Activated CD8-positive, alpha-beta memory T cell treated with anti-CD3 and anti-CD28 coated beads for 48 hours (primary cell): ENCODE data around the gene GPBAR1.
A peak's percentile ranks its signal among the peaks of the same experiment; 100 is the strongest.

ENCODE experiments used
- DNase-seq, 3 experiments: peaks; one replicate each; pipeline ENCODE4 v3.0.0-alpha.2; 2020; ENCODE audit warnings: low read depth in 2 of 3, low spot score in 2 of 3

GPBAR1 gene

GRCh38 chr2:218284106-218284811, 23.4 kb downstream of the GPBAR1 start:
- peak in 2 of 3 experiments; percentile 33 to 49 for DNase-seq

- no peak for DNase-seq
These were observed 24.8 kb downstream of the GPBAR1 start for GRCh38 chr2:218285604-218286003.

- DNase-seq: peak in 2 of 3 experiments; percentile 50 to 71
These were observed 26.0 kb downstream of the GPBAR1 start for GRCh38 chr2:218286570-218287459.

- DNase-seq: no peak
These were observed 29.0 kb downstream of the GPBAR1 start for GRCh38 chr2:218289639-218290315.

GRCh38 chr2:218290316-218291261, 29.8 kb downstream of the GPBAR1 start:
- no peak for DNase-seq

- no peak for DNase-seq
These were observed 30.7 kb downstream of the GPBAR1 start for GRCh38 chr2:218291318-218292047.

- peak in 2 of 3 experiments; percentile 58 to 72 for DNase-seq
These were observed 31.5 kb downstream of the GPBAR1 start, which contains the start of gene TMBIM1 for GRCh38 chr2:218292048-218293014. TMBIM1 (minus strand) TSS chr2:218292503; CDS start chr2:218282141, 10,362 bp downstream.

- no peak for DNase-seq
These were observed 33.1 kb downstream of the GPBAR1 start for GRCh38 chr2:218293715-218294429.

GRCh38 chr2:218294430-218295022, 33.7 kb downstream of the GPBAR1 start:
- DNase-seq: no peak

- DNase-seq: no peak
These were observed 34.2 kb downstream of the GPBAR1 start for GRCh38 chr2:218295029-218295428.

GRCh38 chr2:218296200-218296599, 35.4 kb downstream of the GPBAR1 start:
- no peak for DNase-seq

GRCh38 chr2:218296847-218297246, 36.0 kb downstream of the GPBAR1 start:
- DNase-seq: no peak

GRCh38 chr2:218298314-218298875, 37.6 kb downstream of the GPBAR1 start:
- DNase-seq: no peak

- no peak for DNase-seq
These were observed 39.3 kb downstream of the GPBAR1 start for GRCh38 chr2:218300141-218300540.

GRCh38 chr2:218301176-218301819, 40.5 kb downstream of the GPBAR1 start:
- DNase-seq: peak in 2 of 3 experiments; percentile 63 to 84

- no peak for DNase-seq
These were observed 44.6 kb downstream of the GPBAR1 start for GRCh38 chr2:218305383-218305782.
